Body of pancreas (tissue), 4 donors: ENCODE data around the gene TATDN3.

Experiments used
- CTCF ChIP-seq, 7 experiments: fragments of 450-650 bp in 4 of 7; fragments of 200-600 bp in 3 of 7; sonication (generic) in 3 of 7; IDR thresholded peaks; one replicate each; pipeline ENCODE4 v1.5.1; 2016 to 2019; ENCODE audit warnings: antibody characterized with exemption in 7 of 7
- POLR2A ChIP-seq, 3 donors: fragments of 450-650 bp; IDR thresholded peaks; one replicate each; pipeline ENCODE4 v1.6.1; 2016; ENCODE audit warnings: antibody characterized with exemption in 3 of 3, mild to moderate bottlenecking in 2 of 3

GRCh38 chr1:212847549-212847948 lies 55.9 kb downstream of the TATDN3 start, which contains the start of gene SPATA45:
- no peak for TF ChIP-seq CTCF (IDR thresholded peaks at IDR 0.05)
- no peak for TF ChIP-seq POLR2A (IDR thresholded peaks at IDR 0.05)
